H9 (cell line): ENCODE measurements around the gene TNRC18. TPM values are rescaled to one million over a fixed set of nuclear protein-coding genes. Genes with fewer than 3 reads are reported as not detected.
"Not testable (repeated sequence)": the region's sequence is repeated elsewhere in the genome, so short reads cannot be mapped to it uniquely, and the experiment has no call there.

ENCODE experiments used
- DNase-seq: peaks from one replicate; pipeline ENCODE4 v3.0.0-alpha.2; 2017
- H2AFZ ChIP-seq: one replicate; pipeline ENCODE4 v1.6.1; 2013; ENCODE audit warnings: mild to moderate bottlenecking, low read length, control low read depth, moderate library complexity
- H2AK5ac ChIP-seq: 2 replicates; pipeline ENCODE4 v1.6.1; 2013; ENCODE audit warnings: low read length, control low read depth, mixed read lengths; ENCODE audit not compliant: insufficient read length
- H2BK120ac ChIP-seq: one replicate; pipeline ENCODE4 v1.6.1; 2013; ENCODE audit warnings: low read depth, mild to moderate bottlenecking, low read length, control low read depth, inconsistent platforms; ENCODE audit not compliant: poor library complexity, severe bottlenecking
- H2BK12ac ChIP-seq: 2 replicates; pipeline ENCODE4 v1.6.1; 2013; ENCODE audit warnings: low read length, control low read depth, mixed read lengths, low read depth; ENCODE audit not compliant: insufficient read length
- H2BK15ac ChIP-seq: 2 replicates; pipeline ENCODE4 v1.6.1; 2013; ENCODE audit warnings: low read depth, low read length, control low read depth
- H2BK20ac ChIP-seq: one replicate; pipeline ENCODE4 v1.6.1; 2013; ENCODE audit warnings: low read depth, mild to moderate bottlenecking, low read length, control low read depth, inconsistent platforms; ENCODE audit not compliant: poor library complexity, severe bottlenecking
- H2BK5ac ChIP-seq: 2 replicates; pipeline ENCODE4 v1.6.1; 2013; ENCODE audit warnings: low read length, control low read depth, mixed read lengths; ENCODE audit not compliant: insufficient read length
- H3K14ac ChIP-seq: 2 replicates; pipeline ENCODE4 v1.6.1; 2013; ENCODE audit warnings: low read length, control low read depth; ENCODE audit not compliant: insufficient read depth
- H3K18ac ChIP-seq: 2 replicates; pipeline ENCODE4 v1.6.1; 2013; ENCODE audit warnings: low read depth, mild to moderate bottlenecking, mixed read lengths, low read length, control low read depth; ENCODE audit not compliant: insufficient read length
- H3K23ac ChIP-seq: 2 replicates; pipeline ENCODE4 v1.6.1; 2013; ENCODE audit warnings: low read length, control low read depth, mixed read lengths, low read depth; ENCODE audit not compliant: insufficient read length
- H3K23me2 ChIP-seq: 2 replicates; pipeline ENCODE4 v1.6.1; 2013; ENCODE audit warnings: low read depth, mild to moderate bottlenecking, mixed read lengths, low read length, control low read depth; ENCODE audit not compliant: insufficient read length, poor library complexity, severe bottlenecking
- H3K27ac ChIP-seq: 2 replicates; pipeline ENCODE4 v1.5.1; 2013; ENCODE audit warnings: low read length, control low read depth, mixed read lengths, low read depth; ENCODE audit not compliant: insufficient read length
- H3K27me3 ChIP-seq: 2 replicates; pipeline ENCODE4 v1.6.1; 2013; ENCODE audit warnings: low read length, control low read depth, inconsistent platforms; ENCODE audit not compliant: insufficient read depth
- H3K4ac ChIP-seq: 2 replicates; pipeline ENCODE4 v1.6.1; 2013; ENCODE audit warnings: low read depth, mild to moderate bottlenecking, control low read depth, inconsistent platforms, low read length, moderate library complexity
- H3K4me1 ChIP-seq: 2 replicates; pipeline ENCODE4 v1.6.1; 2013; ENCODE audit warnings: low read length, control low read depth, inconsistent platforms; ENCODE audit not compliant: insufficient read depth
- H3K4me2 ChIP-seq: 2 replicates; pipeline ENCODE4 v1.6.1; 2013; ENCODE audit warnings: low read length, control low read depth, mixed read lengths; ENCODE audit not compliant: insufficient read length, insufficient read depth
- H3K56ac ChIP-seq: 2 replicates; pipeline ENCODE4 v1.6.1; 2013; ENCODE audit warnings: low read depth, mild to moderate bottlenecking, mixed read lengths, low read length, control low read depth; ENCODE audit not compliant: insufficient read length
- H3K79me1 ChIP-seq: 2 replicates; pipeline ENCODE4 v1.6.1; 2013; ENCODE audit warnings: low read depth, mild to moderate bottlenecking, moderate library complexity, low read length, control low read depth, inconsistent platforms; ENCODE audit not compliant: insufficient read depth, poor library complexity, severe bottlenecking
- H3K79me2 ChIP-seq: 2 replicates; pipeline ENCODE4 v1.6.1; 2013; ENCODE audit warnings: low read length, control low read depth, inconsistent platforms; ENCODE audit not compliant: insufficient read depth
- H3K9ac ChIP-seq: 2 replicates; pipeline ENCODE4 v1.6.1; 2013; ENCODE audit warnings: low read length, control low read depth, mixed read lengths; ENCODE audit not compliant: insufficient read length; ENCODE audit errors: extremely low read depth
- H3K9me3 ChIP-seq: one replicate; pipeline ENCODE4 v1.6.1; 2013; ENCODE audit warnings: low read depth, low read length, inconsistent platforms; ENCODE audit not compliant: control insufficient read depth
- H3T11ph ChIP-seq: one replicate; pipeline ENCODE4 v1.6.1; 2013; ENCODE audit warnings: mild to moderate bottlenecking, low read length, control low read depth, inconsistent platforms
- H4K20me1 ChIP-seq: one replicate; pipeline ENCODE4 v1.6.1; 2013; ENCODE audit not compliant: control insufficient read depth, insufficient read length, insufficient read depth
- H4K5ac ChIP-seq: 2 replicates; pipeline ENCODE4 v1.6.1; 2013; ENCODE audit warnings: low read depth, mild to moderate bottlenecking, mixed read lengths, low read length, control low read depth; ENCODE audit not compliant: insufficient read length
- H4K8ac ChIP-seq: replicated peaks from 2 replicates; pipeline ENCODE4 v1.6.1; 2013; ENCODE audit warnings: low read length, control low read depth, mixed read lengths, low read depth; ENCODE audit not compliant: insufficient read length
- H4K91ac ChIP-seq: 2 replicates; pipeline ENCODE4 v1.6.1; 2013; ENCODE audit warnings: low read depth, mild to moderate bottlenecking, moderate library complexity, mixed read lengths, low read length, control low read depth; ENCODE audit not compliant: insufficient read length
- H3K27ac Mint-ChIP-seq, 3 experiments: 2 replicates in 2 of 3; 3 replicates in 1 of 3; pipeline ENCODE4 v1.8.0; 2020 to 2021; ENCODE audit warnings: mixed read lengths in 3 of 3, mild to moderate bottlenecking in 1 of 3, moderate library complexity in 1 of 3
- H3K27me3 Mint-ChIP-seq: 2 replicates; pipeline ENCODE4 v1.8.0; 2021; ENCODE audit warnings: low read depth, mild to moderate bottlenecking, moderate library complexity, mixed read lengths
- H3K36me3 Mint-ChIP-seq, 3 experiments: 2 replicates in 2 of 3; 3 replicates in 1 of 3; pipeline ENCODE4 v1.8.0; 2020 to 2021; ENCODE audit warnings: low read depth in 3 of 3, mixed read lengths in 3 of 3; ENCODE audit not compliant: insufficient read depth in 1 of 3
- H3K4me1 Mint-ChIP-seq, 2 experiments: 2 replicates each; pipeline ENCODE4 v1.8.0; 2020; ENCODE audit warnings: mixed read lengths in 2 of 2
- H3K4me3 Mint-ChIP-seq, 2 experiments: 2 replicates in 1 of 2; 3 replicates in 1 of 2; pipeline ENCODE4 v1.8.0; 2020 to 2021; ENCODE audit warnings: mild to moderate bottlenecking in 2 of 2, mixed read lengths in 2 of 2, moderate library complexity in 1 of 2
- H3K9me3 Mint-ChIP-seq, 2 experiments: 2 replicates in 1 of 2; 3 replicates in 1 of 2; pipeline ENCODE4 v1.8.0; 2020; ENCODE audit warnings: mild to moderate bottlenecking in 2 of 2, mixed read lengths in 2 of 2, moderate library complexity in 1 of 2
- CTCF ChIP-seq: fragments of 200-600 bp; sonication (generic); conservative IDR thresholded peaks from 3 replicates; pipeline ENCODE4 v1.8.0; 2021; ENCODE audit warnings: antibody characterized with exemption, mild to moderate bottlenecking
- WGBS: extraction: QIAGEN DNeasy Blood & Tissue Kit; methylation state at CpG from one replicate; pipeline ENCODE4 v1.1.7; 2013; ENCODE audit warnings: missing lambda C conversion rate, low lambda C conversion rate, mixed read lengths; ENCODE audit not compliant: insufficient read length; ENCODE audit errors: extremely low coverage; 5-methylcytosine and 5-hydroxymethylcytosine counted together
- total RNA-seq: library from RNA; stranded (reverse); gene quantifications from 2 replicates; pipeline ENCODE4 v1.2.1, GENCODE V29; 2021

TNRC18 gene
- total RNA-seq, 1 experiment from 2014 or later = 21.2 TPM

- H3K56ac ChIP-seq, H2AFZ ChIP-seq, H2BK15ac ChIP-seq, H3K27ac Mint-ChIP-seq, H4K8ac ChIP-seq, H3K9ac ChIP-seq, H4K91ac ChIP-seq, H3K14ac ChIP-seq, H3K27ac ChIP-seq, H3K79me2 ChIP-seq, H3K9me3 ChIP-seq, H4K5ac ChIP-seq, H3K36me3 Mint-ChIP-seq, H2AK5ac ChIP-seq, H2BK12ac ChIP-seq, H3K27me3 ChIP-seq, H3T11ph ChIP-seq, H3K4me3 Mint-ChIP-seq, H3K4me1 Mint-ChIP-seq, H3K4ac ChIP-seq, H3K23me2 ChIP-seq, H2BK120ac ChIP-seq, H3K4me2 ChIP-seq, H2BK20ac ChIP-seq, H4K20me1 ChIP-seq, H3K23ac ChIP-seq, H3K4me1 ChIP-seq, H3K79me1 ChIP-seq, H3K18ac ChIP-seq, H2BK5ac ChIP-seq, H3K27me3 Mint-ChIP-seq, H3K9me3 Mint-ChIP-seq: not testable (repeated sequence)
- WGBS = no CpG with 5 or more reads among the region's 12 CpGs
- TF ChIP-seq CTCF = peak; percentile 90
- peak; percentile 65 for DNase-seq
Measured at GRCh38 chr7:5365976-5366625, 57.5 kb downstream of the TNRC18 start.
